H4 (cell line): ENCODE results near the gene LTB4R2. TPM values are rescaled to one million over a fixed set of nuclear protein-coding genes. Genes with fewer than 3 reads are reported as not detected.
A peak's percentile ranks its signal among the peaks of the same experiment; 100 is the strongest.

Source experiments
- DNase-seq: peaks from one replicate; pipeline ENCODE4 v3.0.0-alpha.2; 2015; ENCODE audit warnings: low spot score
- total RNA-seq: library from RNA; depleted of rRNA; stranded (reverse); fragments of >200 nt; shearing (Covaris generic); gene quantifications from 2 replicates; pipeline ENCODE4 v1.2.3, GENCODE V29; 2014

LTB4R2 gene
- total RNA-seq, 1 experiment from 2014 or later: 0.33 TPM

DNA sequence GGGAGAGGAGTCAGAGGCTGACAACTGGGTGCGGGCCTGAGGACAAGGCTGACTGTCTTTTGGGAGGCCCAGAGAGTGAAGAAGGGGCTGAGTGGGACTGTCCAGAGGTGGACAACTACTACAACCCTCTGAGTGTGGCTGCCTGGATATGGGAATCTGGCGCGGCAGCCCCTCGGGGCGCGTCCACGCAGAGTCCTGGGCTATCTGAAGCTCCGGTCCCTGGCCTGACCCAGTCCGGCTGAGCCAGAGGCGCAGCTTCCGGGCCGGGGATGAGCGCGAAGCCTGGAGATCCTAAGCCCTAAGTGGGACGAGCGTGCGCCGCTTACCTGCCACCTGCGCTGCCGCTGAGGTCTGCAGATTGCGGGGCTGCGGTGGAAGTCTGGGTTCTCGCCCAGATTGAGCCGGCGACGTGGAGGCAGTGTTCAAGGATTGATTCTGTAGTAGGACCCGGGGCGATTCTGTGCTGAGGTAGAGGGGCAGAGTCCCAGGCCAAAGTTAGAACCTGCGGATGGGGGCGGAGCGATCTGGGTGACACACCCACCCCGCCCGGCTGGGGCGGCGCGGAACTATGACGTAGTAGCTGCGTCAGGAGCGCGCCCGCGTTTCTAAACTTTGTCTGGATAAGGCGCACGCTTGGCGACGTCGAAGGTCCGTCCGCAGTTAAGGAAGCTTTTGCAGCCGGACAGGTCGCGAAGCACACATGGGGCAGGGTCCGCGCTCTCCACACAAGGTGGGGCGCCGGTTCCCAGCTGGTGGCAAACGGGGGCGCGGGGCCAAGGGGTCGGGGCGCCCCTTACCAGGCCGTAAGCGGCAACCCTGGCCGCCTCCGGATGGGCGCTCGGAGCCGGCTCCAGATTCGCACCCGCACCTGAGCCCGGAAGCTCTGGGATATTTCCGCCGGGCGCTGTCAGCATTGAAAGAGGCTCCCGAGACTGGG is 10.4 kb upstream of the LTB4R2 start, which contains the start of the genes DHRS1 and NOP9:
Gene DHRS1, minus strand, starts transcription at position 526 of the 937 bp plus-strand sequence. CDS start 674 bp downstream, outside the sequence.
Gene NOP9, plus strand, starts transcription at position 596 of the 937 bp plus-strand sequence. Its CDS starts 105 bp downstream, at position 701.
- DNase-seq: peak; percentile 78

DNA sequence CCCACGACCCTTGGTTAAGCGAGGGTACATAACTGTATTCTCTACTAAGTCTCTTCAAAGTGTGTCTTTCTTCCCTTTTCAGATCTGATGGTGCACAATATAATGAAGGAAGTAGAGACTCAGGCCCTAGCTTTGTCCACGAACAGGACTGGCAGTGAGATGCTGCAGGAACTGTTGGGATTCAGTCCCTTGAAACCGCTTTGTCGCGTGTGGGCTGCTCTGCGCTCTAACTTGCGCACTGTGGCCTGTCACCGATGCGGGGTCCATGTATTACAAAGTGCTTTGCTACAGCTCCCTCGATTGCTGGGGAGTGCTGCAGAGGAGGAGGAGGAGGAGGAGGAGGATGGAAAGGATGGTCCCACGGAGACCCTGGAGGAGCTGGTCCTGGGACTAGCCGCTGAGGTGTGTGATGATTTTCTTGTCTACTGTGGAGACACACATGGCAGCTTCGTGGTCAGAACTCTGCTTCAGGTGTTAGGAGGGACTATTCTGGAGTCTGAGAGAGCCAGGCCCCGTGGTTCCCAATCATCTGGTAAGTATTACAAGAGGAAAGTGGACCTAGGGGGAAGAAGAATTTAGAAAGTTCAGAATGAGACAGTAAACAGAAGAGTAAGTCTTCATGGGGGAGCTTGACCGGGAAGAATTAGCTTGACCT is 9.5 kb upstream of the LTB4R2 start:
- DNase-seq: no peak

DNA sequence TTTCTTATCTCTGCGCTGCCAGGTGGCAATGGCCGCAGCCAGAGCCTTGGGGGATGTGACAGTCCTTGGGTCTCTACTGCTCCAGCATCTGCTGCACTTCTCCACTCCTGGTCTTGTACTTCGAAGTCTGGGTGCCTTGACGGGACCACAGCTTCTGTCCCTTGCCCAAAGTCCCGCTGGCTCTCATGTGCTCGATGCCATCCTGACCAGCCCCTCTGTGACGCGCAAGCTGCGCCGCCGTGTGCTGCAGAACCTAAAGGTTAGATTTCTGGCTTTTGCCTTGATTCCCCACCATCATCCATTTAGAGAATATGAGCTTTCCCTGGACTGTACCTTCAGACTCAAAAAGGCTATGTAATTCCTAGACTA is 5.9 kb upstream of the LTB4R2 start:
- no peak for DNase-seq

DNA sequence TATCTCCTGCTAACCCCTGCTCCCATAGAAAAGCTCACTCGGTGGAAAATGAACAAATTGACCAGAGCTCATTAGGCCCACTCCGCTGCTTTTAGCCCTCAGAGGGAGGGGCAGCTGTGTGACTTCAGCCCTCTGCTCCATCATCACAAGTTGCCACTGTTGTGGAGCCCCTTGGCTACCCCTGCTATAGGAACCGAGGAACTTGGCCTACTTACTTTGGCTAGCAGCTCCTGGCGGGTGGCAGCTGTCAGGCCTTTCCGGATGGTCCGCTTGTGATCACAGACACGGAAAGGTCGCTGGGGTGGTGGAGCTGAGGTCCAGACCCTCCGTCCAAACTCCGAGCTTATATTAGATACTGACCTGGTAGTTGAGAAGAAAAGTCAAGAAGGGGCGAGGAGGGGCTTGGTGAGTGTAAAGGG is 2.8 kb upstream of the LTB4R2 start:
- no peak for DNase-seq

DNA sequence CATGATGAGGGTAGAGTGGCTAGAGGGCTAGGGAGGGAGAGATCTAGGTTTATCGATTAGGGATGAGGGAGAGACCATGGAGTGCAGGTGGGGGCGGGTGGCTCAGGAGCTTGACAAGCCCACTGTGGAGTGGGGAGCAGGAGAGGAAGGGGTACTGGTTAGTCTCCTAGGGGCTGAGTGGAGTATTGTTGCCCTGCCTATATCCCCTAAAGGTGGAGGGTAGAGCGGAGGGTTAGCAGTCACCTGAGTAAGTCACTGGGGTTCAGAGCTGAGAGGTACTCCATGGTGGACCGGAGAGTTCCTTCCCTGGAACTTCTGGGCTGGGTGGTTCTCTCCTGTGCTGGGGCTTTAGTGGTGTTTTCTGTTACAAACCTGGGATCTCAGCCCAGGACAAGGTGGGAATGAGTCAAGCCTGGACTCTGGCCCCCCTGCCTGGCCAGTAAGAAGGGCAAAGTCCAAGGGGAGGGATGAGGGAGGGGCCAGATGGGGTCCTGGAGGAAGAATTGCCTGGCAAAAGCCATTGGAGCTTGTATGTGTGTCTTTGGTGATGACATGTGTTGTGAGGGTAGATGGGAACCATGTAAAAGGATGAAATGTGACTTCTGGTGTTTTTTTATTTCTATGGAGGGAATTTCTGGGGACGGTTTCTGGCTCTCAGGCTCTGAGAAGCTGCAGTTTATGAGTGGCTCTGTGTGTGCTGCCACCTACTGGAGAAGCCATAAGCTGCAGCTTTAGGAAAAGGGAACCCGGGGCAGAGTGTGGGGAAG is 2.2 kb upstream of the LTB4R2 start, which contains the start of gene CIDEB:
Gene CIDEB, minus strand, starts transcription at position 403 of the 767 bp plus-strand sequence. Its CDS starts 119 bp downstream, at position 284.
- peak; percentile 31 for DNase-seq

DNA sequence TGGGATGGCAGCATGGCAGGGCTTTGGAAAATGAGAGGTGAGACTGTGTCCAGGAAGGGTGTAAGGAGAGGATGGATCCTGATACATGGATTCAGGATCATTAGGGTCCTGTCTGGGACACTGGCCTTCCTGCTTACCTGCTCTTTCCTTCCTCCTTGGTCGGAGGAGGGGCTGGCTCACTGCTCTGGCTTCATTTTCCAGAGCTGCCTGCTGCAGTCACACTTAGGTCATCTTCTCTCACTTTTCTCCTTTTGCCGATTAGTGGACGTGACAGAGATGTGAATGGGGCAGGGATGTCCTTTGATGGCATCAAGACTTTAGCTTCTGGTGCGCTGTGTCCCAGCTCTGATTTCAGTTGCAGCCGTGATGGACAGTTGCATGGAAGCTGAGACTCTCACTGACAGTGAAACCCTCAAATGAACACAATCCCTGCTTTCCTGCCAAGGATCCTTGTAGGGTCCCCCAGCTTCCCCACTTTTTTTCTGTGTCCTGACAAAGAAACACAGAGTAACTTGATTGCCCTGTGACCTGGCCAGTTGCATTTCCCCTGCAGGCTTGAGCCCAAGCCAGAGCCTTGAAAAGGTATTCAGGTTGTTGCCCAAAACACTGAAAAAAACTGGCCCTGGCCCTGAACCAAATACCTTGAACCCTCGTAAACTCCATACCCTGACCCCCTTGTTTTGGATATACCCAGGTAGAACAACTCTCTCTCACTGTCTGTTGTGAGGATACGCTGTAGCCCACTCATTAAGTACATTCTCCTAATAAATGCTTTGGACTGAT is 1.4 kb upstream of the LTB4R2 start:
- no peak for DNase-seq

DNA sequence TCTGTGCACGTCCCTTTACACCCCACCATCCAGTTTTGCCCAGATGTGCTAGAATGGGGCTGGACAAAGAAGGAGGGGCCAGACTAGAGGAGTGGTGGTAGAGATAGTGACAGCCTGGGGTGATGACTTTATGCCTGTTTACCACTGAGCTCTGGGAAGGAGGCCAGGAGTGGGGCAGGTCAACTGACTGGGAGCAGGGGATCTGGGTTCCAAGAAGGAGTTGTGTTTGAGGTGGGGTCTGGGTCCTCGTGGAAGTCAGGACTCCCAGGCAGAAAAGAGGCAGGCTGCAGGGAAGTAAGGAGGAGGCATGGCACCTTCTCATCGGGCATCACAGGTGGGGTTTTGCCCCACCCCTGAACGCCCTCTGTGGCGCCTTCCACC is 315 bp downstream of the LTB4R2 start:
- DNase-seq: no peak

DNA sequence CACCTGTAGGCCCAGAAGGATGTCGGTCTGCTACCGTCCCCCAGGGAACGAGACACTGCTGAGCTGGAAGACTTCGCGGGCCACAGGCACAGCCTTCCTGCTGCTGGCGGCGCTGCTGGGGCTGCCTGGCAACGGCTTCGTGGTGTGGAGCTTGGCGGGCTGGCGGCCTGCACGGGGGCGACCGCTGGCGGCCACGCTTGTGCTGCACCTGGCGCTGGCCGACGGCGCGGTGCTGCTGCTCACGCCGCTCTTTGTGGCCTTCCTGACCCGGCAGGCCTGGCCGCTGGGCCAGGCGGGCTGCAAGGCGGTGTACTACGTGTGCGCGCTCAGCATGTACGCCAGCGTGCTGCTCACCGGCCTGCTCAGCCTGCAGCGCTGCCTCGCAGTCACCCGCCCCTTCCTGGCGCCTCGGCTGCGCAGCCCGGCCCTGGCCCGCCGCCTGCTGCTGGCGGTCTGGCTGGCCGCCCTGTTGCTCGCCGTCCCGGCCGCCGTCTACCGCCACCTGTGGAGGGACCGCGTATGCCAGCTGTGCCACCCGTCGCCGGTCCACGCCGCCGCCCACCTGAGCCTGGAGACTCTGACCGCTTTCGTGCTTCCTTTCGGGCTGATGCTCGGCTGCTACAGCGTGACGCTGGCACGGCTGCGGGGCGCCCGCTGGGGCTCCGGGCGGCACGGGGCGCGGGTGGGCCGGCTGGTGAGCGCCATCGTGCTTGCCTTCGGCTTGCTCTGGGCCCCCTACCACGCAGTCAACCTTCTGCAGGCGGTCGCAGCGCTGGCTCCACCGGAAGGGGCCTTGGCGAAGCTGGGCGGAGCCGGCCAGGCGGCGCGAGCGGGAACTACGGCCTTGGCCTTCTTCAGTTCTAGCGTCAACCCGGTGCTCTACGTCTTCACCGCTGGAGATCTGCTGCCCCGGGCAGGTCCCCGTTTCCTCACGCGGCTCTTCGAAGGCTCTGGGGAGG is 985 bp downstream of the LTB4R2 start, which contains the start of gene LTB4R:
Gene LTB4R, plus strand, starts transcription at position 857 of the 959 bp plus-strand sequence. CDS start 4,150 bp downstream, outside the sequence.
- DNase-seq: no peak

DNA sequence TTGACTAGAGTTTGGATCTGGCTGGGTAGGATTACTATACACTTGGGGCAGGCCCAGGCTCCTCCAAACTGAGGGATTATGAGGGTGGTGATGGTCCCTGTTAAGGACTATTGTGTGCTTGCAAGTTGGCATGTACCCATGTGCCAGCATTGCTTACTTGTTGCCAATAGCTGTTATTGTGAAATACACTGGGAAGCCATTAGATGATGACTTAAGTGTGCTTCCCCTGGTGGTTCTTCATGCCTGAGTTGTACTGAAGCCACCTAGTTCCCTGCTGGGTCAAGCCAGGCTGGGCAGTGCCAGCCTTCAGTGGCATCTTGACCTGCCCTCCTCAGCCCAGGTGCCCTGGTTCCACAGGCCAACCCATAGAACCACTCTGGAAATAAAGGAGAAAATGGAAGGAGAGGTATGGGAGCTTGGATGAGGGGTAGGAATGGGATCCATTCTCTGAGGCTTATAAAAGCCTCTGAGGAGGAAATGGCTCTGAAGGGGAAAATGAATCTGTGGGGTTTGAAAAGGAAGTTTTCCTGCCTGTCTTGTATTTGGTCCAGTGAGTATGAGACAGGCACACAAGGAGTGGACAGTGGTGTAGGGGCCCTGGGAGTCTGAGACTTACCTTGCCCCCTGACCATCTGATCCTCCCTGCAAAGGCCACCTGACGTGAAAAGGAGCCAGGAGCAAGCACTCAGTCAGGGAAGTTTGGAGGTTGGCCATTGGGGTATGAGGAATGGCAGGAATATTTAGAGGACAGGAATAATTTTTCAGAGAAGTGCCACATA is 2.1 kb downstream of the LTB4R2 start:
- DNase-seq: no peak

DNA sequence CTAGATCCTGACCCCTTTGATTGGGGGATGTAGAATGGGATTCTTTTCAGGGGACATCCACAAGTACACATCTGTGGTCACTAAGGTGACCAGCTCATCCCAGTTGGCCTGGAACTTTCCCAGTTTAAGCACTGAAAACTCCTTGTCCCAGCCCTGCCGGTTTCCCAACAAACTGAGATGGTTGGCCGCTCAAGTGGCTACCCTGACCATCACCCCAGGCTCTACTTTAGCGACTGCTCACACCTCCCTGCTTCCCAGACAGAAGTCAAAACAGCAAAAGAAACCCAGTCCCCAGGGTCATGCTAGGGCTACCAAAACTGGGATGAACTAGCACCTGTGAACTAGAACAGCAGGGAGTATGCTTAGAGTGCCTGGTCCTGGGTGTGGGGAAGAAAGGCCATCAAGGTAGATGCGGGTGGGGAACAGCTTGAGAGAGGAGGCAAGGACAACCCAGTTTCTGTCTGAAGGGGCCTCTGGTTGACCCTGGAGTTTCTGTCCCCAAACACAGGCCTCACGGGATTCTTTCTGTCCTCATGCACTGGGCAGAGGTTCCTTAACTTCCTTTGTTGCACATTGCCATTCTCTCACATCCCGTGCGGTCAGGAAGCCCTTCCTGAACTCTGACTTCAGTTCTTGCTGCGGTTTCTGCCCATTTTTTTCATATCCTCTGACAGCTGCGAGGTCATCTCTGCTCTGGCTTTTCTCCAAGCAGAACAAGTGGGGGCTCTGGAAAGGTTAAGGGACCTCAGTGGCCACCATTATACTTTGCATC is 3.0 kb downstream of the LTB4R2 start:
- no peak for DNase-seq

DNA sequence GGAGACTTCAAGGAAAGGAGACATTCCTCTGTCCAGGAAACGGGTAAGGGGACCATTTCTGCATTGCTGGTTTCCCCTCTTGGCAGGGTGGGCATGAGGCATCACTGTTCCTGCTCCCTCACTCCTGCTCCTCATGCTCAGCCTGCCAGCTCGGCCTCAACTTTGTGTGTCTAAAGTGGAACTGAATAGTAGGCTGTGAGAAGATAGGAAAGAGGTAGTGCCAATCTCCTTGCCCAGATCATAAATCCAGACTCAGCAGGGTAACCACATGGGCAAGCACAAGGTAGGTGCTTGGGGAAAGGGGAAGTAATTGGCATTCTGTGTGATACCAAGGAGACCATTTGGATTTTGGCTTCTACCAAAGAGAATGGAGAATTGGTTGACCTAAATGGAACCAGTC is 4.0 kb downstream of the LTB4R2 start:
- no peak for DNase-seq

DNA sequence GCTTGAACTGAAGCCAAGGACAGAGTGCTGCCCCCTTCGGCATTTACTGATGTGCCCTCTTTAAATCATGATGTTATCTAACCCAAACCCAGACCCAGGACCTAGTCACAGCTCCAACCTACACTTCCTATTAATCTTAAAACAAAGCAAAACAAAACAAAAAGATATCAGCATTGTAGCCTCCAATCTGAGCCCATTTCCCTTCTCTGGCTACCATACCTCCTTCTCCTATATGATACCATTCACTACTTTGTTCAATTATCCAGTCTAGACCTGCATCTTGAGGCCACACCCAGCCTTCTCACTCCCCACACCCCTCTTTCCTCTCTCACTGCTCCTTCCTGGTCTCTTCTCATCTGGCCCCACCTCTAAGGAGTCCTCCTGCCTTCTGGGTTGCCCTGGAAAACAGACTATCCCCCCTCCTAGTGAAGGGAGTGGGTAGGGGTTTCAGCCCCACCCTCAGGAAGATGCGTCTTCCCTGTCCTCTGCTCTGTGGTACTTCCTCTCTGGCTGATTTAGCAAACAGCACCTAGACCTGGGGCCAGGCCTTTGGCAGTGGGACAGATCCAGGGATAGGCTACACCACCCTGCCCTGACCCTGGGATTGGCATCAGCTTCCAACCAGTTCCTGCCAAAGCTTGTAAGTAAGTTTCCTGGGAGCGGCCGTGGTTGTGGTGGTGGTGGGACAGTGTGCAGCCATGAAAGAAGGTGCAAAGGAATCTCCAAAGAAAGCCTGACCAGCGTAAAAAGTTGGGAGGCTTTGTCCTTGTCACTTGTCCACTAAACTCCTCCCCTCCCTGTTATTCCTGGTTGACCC is 4.6 kb downstream of the LTB4R2 start:
- no peak for DNase-seq

DNA sequence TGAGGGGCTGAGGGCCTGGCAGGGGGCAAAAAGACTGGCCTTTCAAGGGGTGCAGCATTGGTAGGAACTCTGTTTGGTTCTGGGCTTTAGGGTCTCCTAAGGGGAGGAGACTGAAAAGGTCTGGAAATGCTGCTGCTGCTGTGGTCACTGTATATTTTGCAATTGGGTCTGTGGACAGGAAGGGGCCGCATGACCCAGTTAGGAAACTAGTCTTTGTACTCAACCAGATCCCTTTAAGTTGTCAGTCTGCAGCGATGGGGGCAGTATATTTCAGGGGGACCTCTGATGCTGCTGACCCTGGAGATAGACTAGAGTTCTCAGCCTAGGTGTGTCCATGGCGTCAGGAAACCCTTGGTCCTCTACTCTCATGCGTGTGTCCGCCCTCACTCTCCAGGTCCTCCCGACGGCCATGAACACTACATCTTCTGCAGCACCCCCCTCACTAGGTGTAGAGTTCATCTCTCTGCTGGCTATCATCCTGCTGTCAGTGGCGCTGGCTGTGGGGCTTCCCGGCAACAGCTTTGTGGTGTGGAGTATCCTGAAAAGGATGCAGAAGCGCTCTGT is 5.4 kb downstream of the LTB4R2 start:
- DNase-seq: no peak

DNA sequence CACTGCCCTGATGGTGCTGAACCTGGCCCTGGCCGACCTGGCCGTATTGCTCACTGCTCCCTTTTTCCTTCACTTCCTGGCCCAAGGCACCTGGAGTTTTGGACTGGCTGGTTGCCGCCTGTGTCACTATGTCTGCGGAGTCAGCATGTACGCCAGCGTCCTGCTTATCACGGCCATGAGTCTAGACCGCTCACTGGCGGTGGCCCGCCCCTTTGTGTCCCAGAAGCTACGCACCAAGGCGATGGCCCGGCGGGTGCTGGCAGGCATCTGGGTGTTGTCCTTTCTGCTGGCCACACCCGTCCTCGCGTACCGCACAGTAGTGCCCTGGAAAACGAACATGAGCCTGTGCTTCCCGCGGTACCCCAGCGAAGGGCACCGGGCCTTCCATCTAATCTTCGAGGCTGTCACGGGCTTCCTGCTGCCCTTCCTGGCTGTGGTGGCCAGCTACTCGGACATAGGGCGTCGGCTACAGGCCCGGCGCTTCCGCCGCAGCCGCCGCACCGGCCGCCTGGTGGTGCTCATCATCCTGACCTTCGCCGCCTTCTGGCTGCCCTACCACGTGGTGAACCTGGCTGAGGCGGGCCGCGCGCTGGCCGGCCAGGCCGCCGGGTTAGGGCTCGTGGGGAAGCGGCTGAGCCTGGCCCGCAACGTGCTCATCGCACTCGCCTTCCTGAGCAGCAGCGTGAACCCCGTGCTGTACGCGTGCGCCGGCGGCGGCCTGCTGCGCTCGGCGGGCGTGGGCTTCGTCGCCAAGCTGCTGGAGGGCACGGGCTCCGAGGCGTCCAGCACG is 6.1 kb downstream of the LTB4R2 start:
- no peak for DNase-seq

DNA sequence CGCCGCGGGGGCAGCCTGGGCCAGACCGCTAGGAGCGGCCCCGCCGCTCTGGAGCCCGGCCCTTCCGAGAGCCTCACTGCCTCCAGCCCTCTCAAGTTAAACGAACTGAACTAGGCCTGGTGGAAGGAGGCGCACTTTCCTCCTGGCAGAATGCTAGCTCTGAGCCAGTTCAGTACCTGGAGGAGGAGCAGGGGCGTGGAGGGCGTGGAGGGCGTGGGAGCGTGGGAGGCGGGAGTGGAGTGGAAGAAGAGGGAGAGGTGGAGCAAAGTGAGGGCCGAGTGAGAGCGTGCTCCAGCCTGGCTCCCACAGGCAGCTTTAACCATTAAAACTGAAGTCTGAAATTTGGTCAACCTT is 6.6 kb downstream of the LTB4R2 start:
- no peak for DNase-seq
